CD4-positive, alpha-beta T cell treated with Interferon gamma for 1 hour (primary cell): ENCODE data around the gene RTL10.

ENCODE experiments used
- DNase-seq: peaks from one replicate; pipeline ENCODE4 v3.0.0-alpha.2; 2020

Gene RTL10

GRCh38 chr22:19821523-19822300 is 33.0 kb downstream of the RTL10 start:
- no peak for DNase-seq

GRCh38 chr22:19820880-19821522 is 33.7 kb downstream of the RTL10 start:
- DNase-seq = no peak

- no peak for DNase-seq
Measured at GRCh38 chr22:19819911-19820879, 34.5 kb downstream of the RTL10 start.

- DNase-seq = no peak
Measured at GRCh38 chr22:19819208-19819910, 35.3 kb downstream of the RTL10 start.

- no peak for DNase-seq
Measured at GRCh38 chr22:19818324-19819207, 36.1 kb downstream of the RTL10 start.

GRCh38 chr22:19816372-19817119 is 38.1 kb downstream of the RTL10 start:
- DNase-seq = no peak

GRCh38 chr22:19815823-19816290 is 38.8 kb downstream of the RTL10 start:
- DNase-seq = no peak

GRCh38 chr22:19815093-19815822 is 39.4 kb downstream of the RTL10 start:
- DNase-seq = no peak

GRCh38 chr22:19814428-19814827 is 40.2 kb downstream of the RTL10 start:
- no peak for DNase-seq

- no peak for DNase-seq
Measured at GRCh38 chr22:19812910-19813309, 41.8 kb downstream of the RTL10 start.

GRCh38 chr22:19811811-19812771 is 42.6 kb downstream of the RTL10 start:
- no peak for DNase-seq

- DNase-seq = no peak
Measured at GRCh38 chr22:19811211-19811621, 43.5 kb downstream of the RTL10 start.

GRCh38 chr22:19810381-19811201 is 44.1 kb downstream of the RTL10 start:
- no peak for DNase-seq

GRCh38 chr22:19809741-19810140 is 44.9 kb downstream of the RTL10 start:
- no peak for DNase-seq

GRCh38 chr22:19808873-19809478 is 45.7 kb downstream of the RTL10 start:
- DNase-seq = no peak

- no peak for DNase-seq
Measured at GRCh38 chr22:19807914-19808872, 46.5 kb downstream of the RTL10 start.
